GM13976 (cell line): Measurements from ENCODE around the gene EPHA8.

Source experiments
- DNase-seq: peaks from one replicate; pipeline ENCODE4 v3.0.0; 2012; ENCODE audit warnings: low spot score
- in situ Hi-C: fragments of 300-500 bp; cut with MboI; formaldehyde crosslinking; loops from one replicate; pipeline ENCODE4 v1.12.0; 2022; ENCODE audit warnings: low sequenced_read_pairs, mixed read lengths, inconsistent platforms; ENCODE audit not compliant: unreplicated experiment
- TF ChIP-seq, protein P1 (sequence below): IDR thresholded peaks from 2 replicates; pipeline ENCODE4 v1.5.1; 2012; ENCODE audit warnings: borderline replicate concordance, mild to moderate bottlenecking; ENCODE audit not compliant: insufficient read depth; ENCODE audit errors: extremely low read depth, missing control alignments, control extremely low read depth

Gene EPHA8

DNA sequence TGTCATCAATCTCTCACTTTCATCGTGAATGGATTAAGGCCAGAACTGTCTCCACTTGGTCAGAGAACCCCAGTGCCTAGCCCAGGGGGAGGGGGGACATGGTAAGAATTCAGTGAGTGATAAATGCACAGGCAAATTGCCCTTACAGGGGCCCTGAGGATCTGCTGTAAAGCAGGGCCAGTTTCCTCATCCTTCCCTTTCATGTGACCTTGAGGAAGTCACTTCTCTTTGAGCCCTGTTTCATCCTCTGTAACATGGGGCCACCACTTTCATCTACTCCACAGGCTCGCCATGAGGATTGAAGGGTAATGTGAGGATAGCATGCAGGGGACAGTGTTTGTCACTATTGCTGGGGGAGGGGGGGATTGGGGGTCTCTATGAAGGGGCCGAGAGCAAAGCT lies 45.1 kb downstream of the EPHA8 start:
- TF ChIP-seq, protein P1, sequence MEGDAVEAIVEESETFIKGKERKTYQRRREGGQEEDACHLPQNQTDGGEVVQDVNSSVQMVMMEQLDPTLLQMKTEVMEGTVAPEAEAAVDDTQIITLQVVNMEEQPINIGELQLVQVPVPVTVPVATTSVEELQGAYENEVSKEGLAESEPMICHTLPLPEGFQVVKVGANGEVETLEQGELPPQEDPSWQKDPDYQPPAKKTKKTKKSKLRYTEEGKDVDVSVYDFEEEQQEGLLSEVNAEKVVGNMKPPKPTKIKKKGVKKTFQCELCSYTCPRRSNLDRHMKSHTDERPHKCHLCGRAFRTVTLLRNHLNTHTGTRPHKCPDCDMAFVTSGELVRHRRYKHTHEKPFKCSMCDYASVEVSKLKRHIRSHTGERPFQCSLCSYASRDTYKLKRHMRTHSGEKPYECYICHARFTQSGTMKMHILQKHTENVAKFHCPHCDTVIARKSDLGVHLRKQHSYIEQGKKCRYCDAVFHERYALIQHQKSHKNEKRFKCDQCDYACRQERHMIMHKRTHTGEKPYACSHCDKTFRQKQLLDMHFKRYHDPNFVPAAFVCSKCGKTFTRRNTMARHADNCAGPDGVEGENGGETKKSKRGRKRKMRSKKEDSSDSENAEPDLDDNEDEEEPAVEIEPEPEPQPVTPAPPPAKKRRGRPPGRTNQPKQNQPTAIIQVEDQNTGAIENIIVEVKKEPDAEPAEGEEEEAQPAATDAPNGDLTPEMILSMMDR, result no peak
- in situ Hi-C loops, result no loop called here

DNA sequence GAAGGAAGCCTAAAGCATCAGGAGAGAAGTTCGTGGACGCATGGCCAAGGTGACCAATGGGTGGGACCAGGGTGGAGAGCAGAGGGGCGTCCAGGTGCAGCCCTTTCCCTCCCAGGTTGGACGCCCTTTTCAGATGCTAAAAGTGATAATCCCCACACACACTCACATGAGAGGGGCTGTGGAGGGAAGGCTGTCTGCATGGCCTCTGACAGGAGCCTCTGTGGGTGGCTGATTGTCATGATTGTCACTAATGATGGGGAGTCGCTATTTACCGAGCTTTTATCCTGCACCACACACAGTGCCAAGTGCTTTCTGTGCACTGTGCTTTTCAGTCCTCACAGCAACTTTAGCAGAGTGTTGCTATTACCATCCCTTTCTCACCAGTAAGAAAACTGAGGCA lies 46.0 kb downstream of the EPHA8 start:
- in situ Hi-C loops, result no loop called here
- DNase-seq, result no peak
- TF ChIP-seq, protein P1, result no peak

More for the DNA sequence above, 45.1 kb downstream of the EPHA8 start:
- DNase-seq, result no peak

DNA sequence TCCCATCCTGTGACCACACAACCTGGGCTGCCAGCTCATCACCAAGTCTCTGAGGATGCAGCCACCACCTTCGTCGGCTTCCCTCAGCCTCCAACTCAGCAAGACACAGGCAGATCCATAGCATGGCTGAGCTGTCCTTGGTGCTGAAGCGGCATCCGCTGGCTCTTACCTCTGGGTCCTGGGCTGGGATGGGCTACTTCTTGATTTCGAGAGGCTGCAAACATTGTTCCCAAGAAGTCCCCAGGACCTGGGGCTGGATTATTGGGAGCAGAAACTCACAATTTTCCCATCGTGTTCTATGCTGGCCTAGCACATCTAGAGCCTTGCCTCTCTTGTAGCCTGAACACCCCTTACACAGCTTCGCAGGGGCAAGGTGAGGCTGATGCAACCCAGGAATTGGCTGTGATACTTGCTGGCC lies 48.2 kb downstream of the EPHA8 start:
- no peak for DNase-seq
- in situ Hi-C loops, result no loop called here
- TF ChIP-seq, protein P1, result no peak

DNA sequence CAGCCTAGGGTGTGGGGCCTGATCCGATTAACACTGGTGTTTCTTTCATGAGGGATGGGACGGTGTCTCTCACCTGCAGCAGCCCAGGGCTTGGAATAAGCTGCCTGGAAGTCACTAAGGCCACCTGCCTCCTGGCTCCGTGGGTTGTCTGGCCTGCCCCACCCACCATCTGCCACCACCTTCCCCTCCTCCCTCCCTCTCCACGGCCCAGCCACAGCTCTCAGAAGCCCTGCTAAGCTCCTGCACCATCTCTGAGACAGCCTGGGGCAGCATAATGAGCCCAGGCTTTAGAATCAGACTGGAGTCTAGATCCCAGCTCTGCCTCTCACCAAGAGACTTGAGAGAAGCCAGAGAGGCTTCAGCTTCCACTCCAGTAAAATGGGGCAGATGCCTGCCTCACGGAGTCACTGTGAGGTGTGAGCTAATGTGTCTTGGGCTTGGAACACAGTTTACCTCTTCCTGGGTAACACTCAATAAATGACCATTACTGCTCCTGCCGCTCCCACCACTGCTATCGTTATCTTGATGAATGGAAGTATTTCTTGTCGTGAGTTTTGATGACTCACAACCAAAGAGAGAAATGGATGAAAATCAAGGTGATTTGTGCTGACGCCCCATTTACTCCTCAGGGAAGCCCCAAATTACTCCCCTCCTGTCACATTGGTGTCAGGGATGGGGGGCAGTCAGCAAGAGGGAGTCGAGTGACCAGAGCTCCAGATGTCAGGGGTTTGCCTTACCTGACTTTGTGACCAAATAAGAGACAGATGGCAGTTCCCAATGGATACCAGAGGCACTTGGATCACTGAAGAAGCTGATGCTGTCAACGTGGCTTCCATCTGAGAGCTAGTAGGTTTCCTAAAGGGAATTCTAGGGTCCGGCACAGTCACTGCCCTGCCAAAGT lies 49.6 kb downstream of the EPHA8 start:
- in situ Hi-C loops, result no loop called here
- no peak for DNase-seq
- TF ChIP-seq, protein P1, result no peak

DNA sequence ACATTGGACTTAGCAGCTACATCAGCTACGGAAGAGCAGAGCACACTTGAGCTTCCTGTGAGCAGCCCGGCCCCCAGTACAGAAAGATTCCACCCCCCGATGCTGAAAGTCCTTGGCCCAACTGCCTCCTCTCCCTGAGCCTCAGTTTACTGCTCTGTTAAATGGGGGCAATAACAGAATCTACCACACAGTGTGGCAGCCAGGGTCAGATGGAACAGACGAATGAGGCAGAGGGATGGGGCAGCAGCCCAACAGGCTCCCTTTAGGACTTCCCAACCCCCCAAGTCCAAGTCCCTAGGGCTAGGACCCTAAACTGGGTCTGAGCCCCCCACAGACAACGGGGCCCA lies 50.3 kb downstream of the EPHA8 start:
- no peak for DNase-seq
- TF ChIP-seq, protein P1, result no peak
- in situ Hi-C loops, result no loop called here

DNA sequence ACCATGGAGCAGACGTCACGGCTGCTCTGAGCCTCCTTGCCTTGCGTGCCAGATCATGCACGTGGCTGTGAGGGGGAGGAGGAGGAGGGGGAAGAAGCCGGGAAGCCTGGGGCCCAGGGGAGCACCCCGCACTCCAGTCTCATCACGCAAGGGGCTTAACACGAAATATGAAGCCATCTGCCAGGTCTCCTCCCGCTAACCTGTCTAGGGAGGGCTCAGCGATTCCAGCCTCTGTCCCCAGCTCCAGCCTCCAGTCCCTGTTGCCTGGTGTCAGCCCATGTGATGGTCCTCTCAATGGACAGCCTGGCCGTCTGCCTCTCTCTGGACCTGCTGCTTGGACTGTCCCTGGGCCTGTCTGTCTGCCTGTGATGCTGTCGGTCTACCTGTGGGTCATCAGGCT lies 50.7 kb downstream of the EPHA8 start:
- in situ Hi-C loops, result no loop called here
- no peak for DNase-seq
- TF ChIP-seq, protein P1, result no peak
